A549 (cell line): ENCODE results near the gene FSCN2.

Source experiments
- ESRRA ChIP-seq: fragments of 150-350 bp; IDR thresholded peaks from 2 replicates; pipeline ENCODE4 v1.6.1; 2014; ENCODE audit warnings: mild to moderate bottlenecking, low read length, borderline replicate concordance
- HEYL ChIP-seq: fragments of 250-450 bp; sonication (Bioruptor Pico); IDR thresholded peaks from 2 replicates; pipeline ENCODE4 v1.8.0; 2021; ENCODE audit warnings: mild to moderate bottlenecking, moderate library complexity
- HOXA7 ChIP-seq: fragments of 250-450 bp; sonication (Bioruptor Pico); IDR thresholded peaks from 2 replicates; pipeline ENCODE4 v1.5.0; 2020; ENCODE audit warnings: mild to moderate bottlenecking, moderate library complexity
- POLR2A ChIP-seq: IDR thresholded peaks from 2 replicates; pipeline ENCODE4 v1.6.1; 2012; ENCODE audit warnings: mild to moderate bottlenecking, low read length
- RFX5 ChIP-seq: fragments of 450-650 bp; IDR thresholded peaks from 2 replicates; pipeline ENCODE4 v1.7.1; 2014; ENCODE audit warnings: antibody characterized with exemption, mild to moderate bottlenecking, moderate library complexity
- TF ChIP-seq, protein P1 (sequence below): fragments of >200 bp; sonication (Bioruptor Twin); formaldehyde crosslinking; IDR thresholded peaks from 3 replicates; pipeline ENCODE4 v1.5.1; 2016
- TF ChIP-seq, protein P2 (sequence below): fragments of 150-350 bp; IDR thresholded peaks from 2 replicates; pipeline ENCODE4 v1.6.1; 2014; ENCODE audit warnings: low read depth, mild to moderate bottlenecking, low read length
- TF ChIP-seq, protein P3 (sequence below): fragments of 200-600 bp; sonication (generic); IDR thresholded peaks from 2 replicates; pipeline ENCODE4 v1.6.1; 2016; ENCODE audit warnings: antibody characterized with exemption, mild to moderate bottlenecking, moderate library complexity

DNA sequence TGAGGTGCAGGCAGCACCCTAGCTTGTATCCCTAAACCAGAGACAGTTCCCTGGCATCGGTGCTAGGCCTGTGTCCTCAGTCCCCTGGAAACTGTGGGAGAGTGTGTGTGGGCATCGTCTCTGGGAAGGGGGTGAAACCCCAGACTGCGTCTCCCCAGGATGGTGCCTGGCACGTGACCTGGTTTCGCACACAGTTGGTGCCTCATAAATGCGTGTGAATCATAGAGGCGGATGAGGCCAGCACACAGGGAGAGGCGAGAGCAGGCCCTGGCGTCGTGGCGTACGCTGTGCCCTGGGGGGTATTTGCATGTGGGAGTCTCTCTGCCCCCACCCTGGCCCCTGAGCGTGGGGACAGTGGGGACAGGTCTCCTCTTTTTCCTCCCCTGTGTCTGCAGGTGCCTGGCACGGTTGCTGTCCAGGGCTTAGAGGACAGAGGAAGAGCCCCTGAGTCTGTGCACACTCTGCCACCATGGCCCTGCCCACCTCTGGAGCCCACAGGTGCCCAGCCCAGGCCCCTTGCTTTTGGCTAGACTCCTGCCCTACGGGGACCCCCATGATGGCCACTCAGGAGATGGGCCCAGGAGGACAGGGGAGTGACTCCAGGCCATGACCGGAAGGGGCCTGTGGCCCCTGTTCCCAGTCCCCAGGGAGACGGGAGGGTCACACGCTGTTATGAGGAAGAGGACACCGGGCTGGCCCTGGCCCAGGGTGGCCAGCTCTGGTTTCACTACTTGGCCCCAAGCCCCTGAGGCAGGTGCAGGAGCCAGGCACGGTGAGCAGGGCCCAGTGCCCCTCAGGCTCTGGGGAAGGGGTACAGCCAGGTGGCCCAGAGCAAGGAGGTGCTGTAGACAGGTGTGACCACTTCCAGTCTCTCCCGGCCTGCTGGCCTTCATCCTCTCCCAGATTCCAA is 1.3 kb upstream of the FSCN2 start:
- no peak for TF ChIP-seq HEYL
- no peak for TF ChIP-seq HOXA7 (CRISPR knock-in tag)
- TF ChIP-seq, protein P1, sequence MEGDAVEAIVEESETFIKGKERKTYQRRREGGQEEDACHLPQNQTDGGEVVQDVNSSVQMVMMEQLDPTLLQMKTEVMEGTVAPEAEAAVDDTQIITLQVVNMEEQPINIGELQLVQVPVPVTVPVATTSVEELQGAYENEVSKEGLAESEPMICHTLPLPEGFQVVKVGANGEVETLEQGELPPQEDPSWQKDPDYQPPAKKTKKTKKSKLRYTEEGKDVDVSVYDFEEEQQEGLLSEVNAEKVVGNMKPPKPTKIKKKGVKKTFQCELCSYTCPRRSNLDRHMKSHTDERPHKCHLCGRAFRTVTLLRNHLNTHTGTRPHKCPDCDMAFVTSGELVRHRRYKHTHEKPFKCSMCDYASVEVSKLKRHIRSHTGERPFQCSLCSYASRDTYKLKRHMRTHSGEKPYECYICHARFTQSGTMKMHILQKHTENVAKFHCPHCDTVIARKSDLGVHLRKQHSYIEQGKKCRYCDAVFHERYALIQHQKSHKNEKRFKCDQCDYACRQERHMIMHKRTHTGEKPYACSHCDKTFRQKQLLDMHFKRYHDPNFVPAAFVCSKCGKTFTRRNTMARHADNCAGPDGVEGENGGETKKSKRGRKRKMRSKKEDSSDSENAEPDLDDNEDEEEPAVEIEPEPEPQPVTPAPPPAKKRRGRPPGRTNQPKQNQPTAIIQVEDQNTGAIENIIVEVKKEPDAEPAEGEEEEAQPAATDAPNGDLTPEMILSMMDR, result no peak
- no peak for TF ChIP-seq RFX5
- TF ChIP-seq ESRRA, result no peak
- TF ChIP-seq, protein P2, sequence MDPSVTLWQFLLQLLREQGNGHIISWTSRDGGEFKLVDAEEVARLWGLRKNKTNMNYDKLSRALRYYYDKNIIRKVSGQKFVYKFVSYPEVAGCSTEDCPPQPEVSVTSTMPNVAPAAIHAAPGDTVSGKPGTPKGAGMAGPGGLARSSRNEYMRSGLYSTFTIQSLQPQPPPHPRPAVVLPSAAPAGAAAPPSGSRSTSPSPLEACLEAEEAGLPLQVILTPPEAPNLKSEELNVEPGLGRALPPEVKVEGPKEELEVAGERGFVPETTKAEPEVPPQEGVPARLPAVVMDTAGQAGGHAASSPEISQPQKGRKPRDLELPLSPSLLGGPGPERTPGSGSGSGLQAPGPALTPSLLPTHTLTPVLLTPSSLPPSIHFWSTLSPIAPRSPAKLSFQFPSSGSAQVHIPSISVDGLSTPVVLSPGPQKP, result no peak
- TF ChIP-seq POLR2A, result no peak
- TF ChIP-seq, protein P3, sequence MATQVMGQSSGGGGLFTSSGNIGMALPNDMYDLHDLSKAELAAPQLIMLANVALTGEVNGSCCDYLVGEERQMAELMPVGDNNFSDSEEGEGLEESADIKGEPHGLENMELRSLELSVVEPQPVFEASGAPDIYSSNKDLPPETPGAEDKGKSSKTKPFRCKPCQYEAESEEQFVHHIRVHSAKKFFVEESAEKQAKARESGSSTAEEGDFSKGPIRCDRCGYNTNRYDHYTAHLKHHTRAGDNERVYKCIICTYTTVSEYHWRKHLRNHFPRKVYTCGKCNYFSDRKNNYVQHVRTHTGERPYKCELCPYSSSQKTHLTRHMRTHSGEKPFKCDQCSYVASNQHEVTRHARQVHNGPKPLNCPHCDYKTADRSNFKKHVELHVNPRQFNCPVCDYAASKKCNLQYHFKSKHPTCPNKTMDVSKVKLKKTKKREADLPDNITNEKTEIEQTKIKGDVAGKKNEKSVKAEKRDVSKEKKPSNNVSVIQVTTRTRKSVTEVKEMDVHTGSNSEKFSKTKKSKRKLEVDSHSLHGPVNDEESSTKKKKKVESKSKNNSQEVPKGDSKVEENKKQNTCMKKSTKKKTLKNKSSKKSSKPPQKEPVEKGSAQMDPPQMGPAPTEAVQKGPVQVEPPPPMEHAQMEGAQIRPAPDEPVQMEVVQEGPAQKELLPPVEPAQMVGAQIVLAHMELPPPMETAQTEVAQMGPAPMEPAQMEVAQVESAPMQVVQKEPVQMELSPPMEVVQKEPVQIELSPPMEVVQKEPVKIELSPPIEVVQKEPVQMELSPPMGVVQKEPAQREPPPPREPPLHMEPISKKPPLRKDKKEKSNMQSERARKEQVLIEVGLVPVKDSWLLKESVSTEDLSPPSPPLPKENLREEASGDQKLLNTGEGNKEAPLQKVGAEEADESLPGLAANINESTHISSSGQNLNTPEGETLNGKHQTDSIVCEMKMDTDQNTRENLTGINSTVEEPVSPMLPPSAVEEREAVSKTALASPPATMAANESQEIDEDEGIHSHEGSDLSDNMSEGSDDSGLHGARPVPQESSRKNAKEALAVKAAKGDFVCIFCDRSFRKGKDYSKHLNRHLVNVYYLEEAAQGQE, result no peak
